Measurements from ENCODE around the gene ZNF275.

The ZNF275 gene

DNA sequence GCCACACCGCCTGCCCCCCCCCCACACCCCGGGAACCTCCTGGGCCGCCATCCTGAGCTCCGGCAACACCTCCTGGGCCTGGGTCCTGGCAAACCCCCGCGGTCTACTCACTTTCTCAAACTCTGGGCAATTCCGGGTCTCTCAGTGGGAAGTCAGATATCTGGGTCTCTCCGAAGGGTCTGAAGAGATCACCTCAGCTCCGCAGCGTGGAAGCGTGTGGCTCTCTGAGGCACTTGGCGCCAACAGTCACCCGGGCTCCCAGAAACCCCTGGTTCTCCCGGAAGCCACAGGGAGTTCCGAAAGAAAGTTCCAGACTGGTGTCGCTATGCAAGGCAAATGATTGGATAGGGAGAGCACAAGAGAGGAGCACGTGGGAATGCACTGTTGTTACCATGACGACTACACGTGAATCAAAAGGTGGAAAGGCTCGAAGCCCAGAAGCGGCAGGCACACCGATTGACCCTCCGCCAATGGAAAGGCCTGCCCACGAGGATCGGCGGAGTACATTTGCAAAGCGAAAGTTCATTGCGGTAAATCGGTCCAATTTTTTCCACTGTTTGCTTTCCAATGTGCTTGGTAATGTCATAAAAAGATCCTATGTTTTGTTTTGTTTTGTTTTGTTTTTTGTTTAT lies 67.3 kb downstream of the ZNF275 start, which contains the start of gene PNMA6E:
TSS of gene PNMA6E (minus strand) at position 218 of the 632 bp plus-strand sequence. CDS start 2,501 bp downstream, outside the sequence.
- TF ChIP-seq GATA2 (IDR thresholded peaks at IDR 0.05; ENCODE audit: low read depth, low read length) (no peak), GATA3 (IDR thresholded peaks at IDR 0.05; ENCODE audit: low read depth, low read length) (no peak)

Data from SH-SY5Y (cell line).